HUES64 (cell line): ENCODE measurements around the gene DMAC2L.
"Not testable (repeated sequence)": the region's sequence is repeated elsewhere in the genome, so short reads cannot be mapped to it uniquely, and the experiment has no call there.

Experiments
- H3K27ac ChIP-seq: 2 replicates; pipeline ENCODE4 v1.7.0; 2013; ENCODE audit warnings: low read depth, low read length, inconsistent platforms
- H3K27me3 ChIP-seq: 2 replicates; pipeline ENCODE4 v1.6.1; 2013; ENCODE audit warnings: mild to moderate bottlenecking, low read length; ENCODE audit not compliant: insufficient read depth
- H3K36me3 ChIP-seq: 2 replicates; pipeline ENCODE4 v1.6.1; 2013; ENCODE audit warnings: mild to moderate bottlenecking, low read length; ENCODE audit not compliant: insufficient read depth
- H3K4me1 ChIP-seq: 2 replicates; pipeline ENCODE4 v1.6.1; 2013; ENCODE audit warnings: mild to moderate bottlenecking, low read length, moderate library complexity; ENCODE audit not compliant: insufficient read depth
- H3K4me3 ChIP-seq: 2 replicates; pipeline ENCODE4 v1.5.1; 2013; ENCODE audit warnings: mild to moderate bottlenecking, low read length, moderate library complexity
- H3K9ac ChIP-seq: 2 replicates; pipeline ENCODE4 v1.6.1; 2013; ENCODE audit warnings: mild to moderate bottlenecking, low read depth, low read length
- H3K9me3 ChIP-seq: 2 replicates; pipeline ENCODE4 v1.6.1; 2013; ENCODE audit warnings: low read depth, low read length; ENCODE audit not compliant: insufficient read depth
- WGBS: fragments of 150-250, 120-280 bp; methylation state at CpG from one replicate; pipeline ENCODE4 v1.1.7; 2013; ENCODE audit warnings: missing lambda C conversion rate; 5-methylcytosine and 5-hydroxymethylcytosine counted together

Gene DMAC2L

DNA sequence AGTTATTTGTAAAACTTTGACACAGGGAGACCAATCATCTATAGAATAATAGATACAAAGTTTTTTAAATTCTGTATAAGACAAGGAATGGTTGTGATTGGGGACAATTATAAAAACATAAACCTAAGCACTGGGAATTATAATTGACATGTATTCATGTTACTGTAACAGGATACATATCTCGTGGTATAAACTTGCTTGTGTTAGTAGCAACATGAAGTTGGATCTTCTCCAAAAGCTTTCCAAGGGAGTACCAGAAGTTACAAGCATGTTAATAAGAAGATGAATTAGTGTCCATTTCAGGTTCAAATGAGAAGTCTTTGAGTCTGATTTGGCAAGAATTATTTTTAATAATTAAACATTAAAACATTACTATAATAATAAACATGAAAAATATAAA is 42.4 kb downstream of the DMAC2L start:
- no peak overlapping the region for H3K4me3 ChIP-seq
- H3K36me3 ChIP-seq = no peaks in the 10 kb centered on the region
- H3K27me3 ChIP-seq = no peaks in the 10 kb centered on the region
- no peaks in the 10 kb centered on the region for H3K4me1 ChIP-seq
- H3K27ac ChIP-seq = no peak overlapping the region
- H3K9ac ChIP-seq = no peak overlapping the region
- H3K9me3 ChIP-seq = no peaks in the 10 kb centered on the region
- 69% methylated on average over 1 of the region's 1 CpG for WGBS

DNA sequence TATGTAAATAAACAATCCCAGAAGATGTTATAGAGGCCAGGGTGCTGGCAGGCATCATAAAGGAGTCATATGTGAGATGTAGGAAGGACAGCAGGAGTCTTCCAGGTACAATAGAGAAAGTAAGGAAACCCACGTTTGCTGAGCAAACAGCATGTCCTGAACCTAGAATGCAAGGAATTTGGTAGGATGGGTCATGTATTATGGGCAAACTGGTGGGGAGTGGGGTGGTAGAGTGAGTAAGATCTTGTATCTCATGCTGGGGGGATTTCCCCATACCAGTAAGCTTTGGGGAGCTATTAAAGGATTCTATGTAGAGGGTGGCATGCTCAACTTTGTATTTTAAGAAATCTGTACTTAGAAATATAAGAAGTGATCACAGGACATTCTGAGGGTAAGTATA is 43.6 kb downstream of the DMAC2L start:
- H3K27me3 ChIP-seq = no peaks in the 10 kb centered on the region
- WGBS = 46% methylated on average over 1 of the region's 1 CpG
- H3K9me3 ChIP-seq = no peaks in the 10 kb centered on the region
- H3K4me1 ChIP-seq = no peaks in the 10 kb centered on the region
- H3K27ac ChIP-seq = no peak overlapping the region
- H3K4me3 ChIP-seq = no peak overlapping the region
- H3K36me3 ChIP-seq = no peaks in the 10 kb centered on the region
- no peak overlapping the region for H3K9ac ChIP-seq

DNA sequence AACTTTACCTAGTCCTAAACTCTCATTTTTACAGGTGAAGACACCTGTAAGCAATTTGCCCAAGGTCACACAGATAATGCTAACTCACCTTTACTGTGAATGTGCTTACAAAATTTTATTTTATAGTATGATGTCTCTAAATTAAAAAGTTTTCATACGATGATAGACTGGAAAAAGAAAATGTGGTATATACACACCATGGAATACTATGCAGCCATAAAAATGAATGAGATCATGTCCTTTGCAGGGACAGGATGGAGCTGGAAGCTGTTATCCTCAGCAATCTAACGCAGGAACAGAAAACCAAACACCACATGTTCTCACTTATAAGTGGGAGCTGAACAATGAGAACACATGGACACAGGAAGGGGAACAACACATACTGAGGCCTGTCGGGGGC is 44.2 kb downstream of the DMAC2L start:
- not testable (repeated sequence) for H3K9me3 ChIP-seq, H3K4me1 ChIP-seq, H3K4me3 ChIP-seq, H3K9ac ChIP-seq, H3K36me3 ChIP-seq, H3K27me3 ChIP-seq, H3K27ac ChIP-seq
- 91% methylated on average over 3 of the region's 3 CpGs for WGBS

DNA sequence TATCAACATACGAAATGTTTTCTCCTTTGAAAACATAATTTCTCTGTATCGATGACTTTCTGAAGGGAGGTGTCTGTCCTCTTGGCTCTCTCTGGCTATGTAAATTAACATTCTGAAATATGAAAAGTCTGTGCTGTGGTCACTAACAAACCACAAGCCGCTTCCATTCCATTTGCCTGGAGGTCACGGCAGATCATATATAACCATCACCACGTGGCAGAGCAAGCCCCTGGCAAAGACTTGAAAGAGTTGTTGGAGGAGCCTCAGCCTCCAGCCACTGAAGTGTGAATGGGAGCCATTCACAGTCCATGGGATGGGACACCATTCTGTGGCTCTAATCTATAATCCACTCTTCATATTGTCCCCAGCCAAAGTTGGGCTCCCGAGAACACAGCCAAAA is 45.0 kb downstream of the DMAC2L start:
- no peak overlapping the region for H3K4me3 ChIP-seq
- H3K27ac ChIP-seq = no peak overlapping the region
- no peaks in the 10 kb centered on the region for H3K9me3 ChIP-seq
- H3K4me1 ChIP-seq = no peaks in the 10 kb centered on the region
- H3K36me3 ChIP-seq = no peaks in the 10 kb centered on the region
- WGBS = 92% methylated on average over 6 of the region's 6 CpGs
- H3K27me3 ChIP-seq = no peaks in the 10 kb centered on the region
- H3K9ac ChIP-seq = no peak overlapping the region

DNA sequence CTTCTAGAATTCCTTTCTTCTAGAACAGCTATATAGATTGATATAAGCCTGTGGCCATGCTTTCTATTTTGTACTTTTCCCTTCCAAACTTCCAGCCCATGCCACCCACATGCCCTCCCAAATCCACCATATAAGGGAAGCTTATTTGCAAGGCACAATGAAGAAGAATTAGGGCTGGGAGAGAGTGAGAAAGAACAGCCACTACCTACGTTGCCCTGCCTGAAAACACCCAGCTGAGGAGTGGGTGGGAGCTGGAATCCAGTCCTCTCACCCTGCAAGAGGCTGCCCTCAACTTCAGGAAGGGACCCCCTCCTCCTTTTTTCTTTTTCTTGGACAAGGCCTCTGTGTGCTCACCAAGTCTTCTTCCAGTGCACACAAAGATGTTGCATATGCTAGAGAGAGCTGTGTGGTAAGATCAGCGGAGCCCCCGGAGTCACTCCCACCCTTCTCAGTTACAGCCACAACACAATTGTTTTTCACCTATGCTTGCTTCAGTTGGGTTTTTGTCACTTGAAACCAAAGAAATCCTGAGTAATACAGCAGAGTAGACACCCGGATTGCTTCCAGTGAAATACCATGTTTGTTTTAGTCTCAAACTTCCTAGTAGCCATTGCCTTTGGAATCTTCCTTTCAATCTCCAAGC is 45.8 kb downstream of the DMAC2L start:
- H3K4me1 ChIP-seq = no peaks in the 10 kb centered on the region
- no peak overlapping the region for H3K9ac ChIP-seq
- no peaks in the 10 kb centered on the region for H3K9me3 ChIP-seq
- H3K27me3 ChIP-seq = no peaks in the 10 kb centered on the region
- H3K36me3 ChIP-seq = no peaks in the 10 kb centered on the region
- 84% methylated on average over 4 of the region's 4 CpGs for WGBS
- no peak overlapping the region for H3K4me3 ChIP-seq
- no peak overlapping the region for H3K27ac ChIP-seq

DNA sequence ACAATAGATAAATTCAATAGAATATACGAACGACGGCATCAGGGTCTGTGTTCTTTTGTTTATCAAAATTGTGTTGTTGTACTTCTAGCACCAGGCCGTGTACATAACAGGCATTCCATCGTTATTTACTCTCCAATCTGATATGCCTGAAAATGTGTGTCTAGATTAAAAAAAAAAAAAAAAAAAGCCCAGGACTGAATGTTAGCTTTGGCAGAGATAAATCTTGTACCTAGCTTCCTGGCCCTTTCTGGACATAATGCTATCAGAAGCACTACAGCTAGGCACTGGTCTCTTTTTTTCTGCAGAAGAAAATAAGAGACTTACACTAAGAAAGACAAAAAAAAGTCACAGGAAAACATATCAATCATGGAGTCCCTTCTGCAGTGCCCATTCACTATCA is 47.5 kb downstream of the DMAC2L start:
- no peaks in the 10 kb centered on the region for H3K4me1 ChIP-seq
- no peaks in the 10 kb centered on the region for H3K9me3 ChIP-seq
- 100% methylated on average over 4 of the region's 5 CpGs for WGBS
- no peaks in the 10 kb centered on the region for H3K27me3 ChIP-seq
- H3K4me3 ChIP-seq = no peak overlapping the region
- no peak overlapping the region for H3K9ac ChIP-seq
- no peaks in the 10 kb centered on the region for H3K36me3 ChIP-seq
- H3K27ac ChIP-seq = no peak overlapping the region

DNA sequence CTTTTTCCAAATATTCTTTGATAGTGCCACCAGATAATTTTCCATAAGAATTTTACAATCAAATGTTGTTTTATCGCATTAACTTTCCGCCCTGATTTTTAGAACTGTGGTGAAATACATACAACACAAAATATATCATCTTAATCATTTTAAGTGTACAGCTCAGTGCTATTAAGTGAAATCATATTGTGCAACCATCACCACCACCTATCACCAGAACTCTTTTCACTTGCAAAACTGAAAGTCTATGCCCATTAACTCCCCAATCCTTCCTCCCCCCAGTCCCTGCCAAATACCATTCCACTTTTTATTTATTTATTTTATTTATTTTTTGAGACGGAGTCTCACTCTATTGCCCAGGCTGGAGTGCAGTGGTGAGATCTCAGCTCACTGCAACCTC is 48.0 kb downstream of the DMAC2L start:
- Histone ChIP-seq H3K9me3 (no peaks in the 10 kb centered on the region), H3K9ac (no peak overlapping the region), H3K4me3 (no peak overlapping the region), H3K36me3 (no peaks in the 10 kb centered on the region), H3K27me3 (no peaks in the 10 kb centered on the region), H3K27ac (no peak overlapping the region), H3K4me1 (no peaks in the 10 kb centered on the region)
- 93% methylated on average over 3 of the region's 3 CpGs for WGBS

DNA sequence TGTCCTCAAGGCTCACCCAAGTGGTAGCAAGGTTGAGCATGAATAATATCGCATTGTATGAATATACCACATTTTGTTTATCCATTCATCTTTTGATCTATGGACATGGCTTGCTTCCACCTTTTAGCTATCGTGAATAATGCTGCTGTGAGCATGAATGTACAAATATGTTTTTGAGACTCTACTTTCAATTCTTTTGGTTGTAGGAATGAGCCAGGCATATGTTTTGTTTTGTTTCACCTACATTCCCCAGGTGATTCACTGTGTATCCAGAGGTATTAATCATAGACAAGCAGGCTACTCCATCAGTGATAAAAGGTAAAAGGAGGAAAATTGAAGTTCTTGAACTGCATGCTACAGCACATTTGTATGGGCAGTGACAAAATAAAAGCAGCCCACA is 48.7 kb downstream of the DMAC2L start:
- Histone ChIP-seq H3K4me1 (no peaks in the 10 kb centered on the region), H3K9ac (no peak overlapping the region), H3K9me3 (no peaks in the 10 kb centered on the region), H3K27ac (no peak overlapping the region), H3K27me3 (no peaks in the 10 kb centered on the region), H3K4me3 (no peak overlapping the region), H3K36me3 (no peaks in the 10 kb centered on the region)
- 100% methylated on average over 1 of the region's 2 CpGs for WGBS

DNA sequence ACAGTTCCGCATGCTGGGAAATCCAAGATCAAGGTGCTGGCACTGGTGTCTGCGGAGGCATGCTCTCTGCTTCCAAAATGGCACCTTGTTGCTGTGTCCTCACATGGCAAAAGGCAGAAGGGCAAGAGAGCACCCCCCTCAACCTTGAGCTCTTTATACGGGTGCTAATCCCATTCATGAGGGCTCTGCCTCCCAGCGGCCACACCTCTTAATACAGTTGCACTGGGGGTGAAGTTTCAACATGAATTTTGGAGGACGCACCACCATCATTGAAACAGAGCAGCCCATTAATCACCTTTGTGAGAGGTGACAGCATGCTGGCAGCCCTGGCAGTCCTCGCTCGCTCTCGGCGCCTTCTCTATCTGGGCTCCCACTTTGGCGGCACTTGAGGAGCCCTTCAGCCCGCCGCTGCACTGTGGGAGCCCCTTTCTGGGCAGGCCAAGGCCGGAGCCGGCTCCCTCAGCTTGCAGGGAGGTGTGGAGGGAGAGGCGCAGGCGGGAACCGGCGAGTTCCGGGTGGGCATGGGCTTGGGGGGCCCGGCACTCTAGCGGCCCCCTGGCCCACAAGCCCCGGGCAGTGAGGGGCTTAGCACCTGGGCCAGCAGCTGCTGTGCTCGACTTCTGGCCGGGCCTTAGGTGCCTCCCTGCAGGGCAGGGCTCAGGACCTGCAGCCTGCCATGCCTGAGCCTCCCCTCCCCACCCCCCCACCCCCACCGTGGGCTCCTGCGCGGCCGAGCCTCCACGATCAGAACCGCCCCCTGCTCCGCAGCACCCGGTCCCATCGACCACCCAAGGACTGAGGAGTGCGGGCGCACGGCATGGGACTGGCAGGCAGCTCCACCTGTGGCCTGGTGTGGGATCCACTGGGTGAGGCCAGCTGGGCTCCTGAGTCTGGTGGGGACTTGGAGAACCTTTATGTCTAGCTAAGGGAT is 49.6 kb downstream of the DMAC2L start:
- 96% methylated on average over 35 of the region's 36 CpGs for WGBS
- H3K27ac ChIP-seq = not testable (repeated sequence)

DNA sequence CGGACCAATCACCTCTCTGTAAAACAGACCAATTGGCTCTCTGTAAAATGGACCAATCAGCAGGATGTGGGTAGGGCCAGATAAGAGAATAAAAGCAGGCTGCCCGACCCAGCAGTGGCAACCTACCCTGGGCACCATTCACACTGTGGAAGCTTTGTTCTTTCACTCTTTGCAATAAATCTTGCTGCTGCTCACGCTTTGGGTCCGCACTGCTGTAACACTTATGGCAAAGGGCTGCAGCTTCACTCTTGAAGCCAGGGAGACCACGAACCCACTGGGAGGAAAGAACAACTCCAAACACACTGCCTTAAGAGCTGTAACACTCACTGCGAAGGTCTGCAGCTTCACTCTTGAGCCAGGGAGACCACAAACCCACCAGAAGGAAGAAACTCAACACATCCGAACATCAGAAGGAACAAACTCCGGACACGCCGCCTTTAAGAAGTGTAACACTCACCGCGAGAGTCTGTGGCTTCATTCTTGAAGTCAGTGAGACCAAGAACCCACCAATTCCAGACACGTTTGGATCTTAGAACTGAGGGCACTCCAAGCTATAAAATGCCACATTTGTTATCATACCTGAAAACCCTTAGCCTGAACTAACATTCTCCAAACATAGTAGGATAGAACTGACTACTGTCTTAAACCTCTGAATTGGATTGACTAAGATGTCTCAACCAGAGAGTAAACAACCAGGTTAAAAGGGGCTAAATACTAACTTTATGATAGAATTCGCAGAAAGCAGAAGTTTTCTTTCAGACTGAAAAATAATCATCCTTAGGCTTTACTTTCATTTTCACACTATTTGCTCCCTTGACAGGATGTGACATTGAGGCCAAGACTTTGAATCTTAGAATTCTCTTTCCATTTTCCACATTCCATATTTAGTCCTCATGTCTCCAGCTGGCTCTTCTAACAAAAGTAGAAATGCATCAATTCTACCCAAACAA is 50.9 kb downstream of the DMAC2L start:
- Histone ChIP-seq H3K27me3 (no peaks in the 10 kb centered on the region), H3K4me3 (no peak overlapping the region), H3K27ac (no peak overlapping the region), H3K9ac (no peak overlapping the region), H3K36me3 (no peaks in the 10 kb centered on the region), H3K9me3 (no peaks in the 10 kb centered on the region), H3K4me1 (no peaks in the 10 kb centered on the region)
- WGBS = 95% methylated on average over 14 of the region's 14 CpGs

More for the DNA sequence above, 49.6 kb downstream of the DMAC2L start:
- not testable (repeated sequence) for H3K9me3 ChIP-seq, H3K9ac ChIP-seq, H3K36me3 ChIP-seq, H3K27me3 ChIP-seq, H3K4me1 ChIP-seq, H3K4me3 ChIP-seq

DNA sequence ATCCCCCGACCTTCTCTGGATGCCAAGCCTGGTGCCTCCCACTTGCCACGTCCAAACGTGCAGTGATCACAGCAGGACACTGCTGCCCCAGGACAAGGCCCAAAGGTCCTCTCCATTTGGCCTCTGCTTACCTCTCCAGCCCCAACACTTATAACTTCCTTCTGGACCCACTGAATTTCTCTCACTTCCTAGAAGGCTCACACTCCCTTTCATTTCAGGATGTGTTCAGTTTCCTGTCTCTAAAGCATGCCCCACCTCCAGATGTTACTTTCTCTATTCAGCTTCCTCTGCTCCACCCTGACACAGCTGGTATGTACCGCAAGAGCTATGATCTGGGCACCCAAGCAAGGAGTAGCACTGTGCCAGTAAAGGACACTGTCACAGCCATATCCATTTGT is 51.6 kb downstream of the DMAC2L start:
- no peak overlapping the region for H3K4me3 ChIP-seq
- H3K27ac ChIP-seq = no peak overlapping the region
- WGBS = 77% methylated on average over 4 of the region's 4 CpGs

More for the DNA sequence above, 51.6 kb downstream of the DMAC2L start:
- no peaks in the 10 kb centered on the region for H3K27me3 ChIP-seq
- no peaks in the 10 kb centered on the region for H3K9me3 ChIP-seq
- H3K4me1 ChIP-seq = no peaks in the 10 kb centered on the region
- no peaks in the 10 kb centered on the region for H3K36me3 ChIP-seq
- no peak overlapping the region for H3K9ac ChIP-seq
